ENCODE measurements around the gene PDZRN3. TPM values are rescaled to one million over a fixed set of nuclear protein-coding genes. Genes with fewer than 3 reads are reported as not detected.

The PDZRN3 gene
- total RNA-seq, 1 donor from 2014 or later, result 4.1 TPM

GRCh38 chr3:73385568-73385967, 239.2 kb downstream of the PDZRN3 start:
- H3K36me3 ChIP-seq (ENCODE audit: control insufficient read depth, insufficient read depth, low read length), result no peaks in the 10 kb centered on the region
- no peak for TF ChIP-seq CTCF (IDR thresholded peaks at IDR 0.05; ENCODE audit: insufficient read depth, low read length, poor library complexity, severe bottlenecking)
- H3K27me3 ChIP-seq (ENCODE audit: control insufficient read depth, insufficient read depth, low read length), result no peaks in the 10 kb centered on the region
- no peak for DNase-seq (ENCODE audit: low read depth)
- H3K4me3 ChIP-seq (ENCODE audit: low read depth, low read length), result no peak overlapping the region

- H3K27me3 ChIP-seq (ENCODE audit: control insufficient read depth, insufficient read depth, low read length), result no peaks in the 10 kb centered on the region
- no peak overlapping the region for H3K4me3 ChIP-seq (ENCODE audit: low read depth, low read length)
- H3K36me3 ChIP-seq (ENCODE audit: control insufficient read depth, insufficient read depth, low read length), result no peaks in the 10 kb centered on the region
- TF ChIP-seq CTCF (IDR thresholded peaks at IDR 0.05; ENCODE audit: insufficient read depth, low read length, poor library complexity, severe bottlenecking), result no peak
- no peak for DNase-seq (ENCODE audit: low read depth)
Measured at GRCh38 chr3:73384091-73384906, 240.4 kb downstream of the PDZRN3 start.

GRCh38 chr3:73383470-73384049, 241.2 kb downstream of the PDZRN3 start:
- TF ChIP-seq CTCF (IDR thresholded peaks at IDR 0.05; ENCODE audit: insufficient read depth, low read length, poor library complexity, severe bottlenecking), result no peak
- DNase-seq (ENCODE audit: low read depth), result no peak
- no peak overlapping the region for H3K4me3 ChIP-seq (ENCODE audit: low read depth, low read length)
- H3K27me3 ChIP-seq (ENCODE audit: control insufficient read depth, insufficient read depth, low read length), result no peaks in the 10 kb centered on the region
- no peaks in the 10 kb centered on the region for H3K36me3 ChIP-seq (ENCODE audit: control insufficient read depth, insufficient read depth, low read length)

- Histone ChIP-seq H3K4me3 (ENCODE audit: low read depth, low read length) (no peak overlapping the region), H3K36me3 (ENCODE audit: control insufficient read depth, insufficient read depth, low read length) (no peaks in the 10 kb centered on the region), H3K27me3 (ENCODE audit: control insufficient read depth, insufficient read depth, low read length) (no peaks in the 10 kb centered on the region)
- DNase-seq (ENCODE audit: low read depth), result no peak
- TF ChIP-seq CTCF (IDR thresholded peaks at IDR 0.05; ENCODE audit: insufficient read depth, low read length, poor library complexity, severe bottlenecking), result no peak
Measured at GRCh38 chr3:73381551-73381950, 243.2 kb downstream of the PDZRN3 start.

- H3K27me3 ChIP-seq (ENCODE audit: control insufficient read depth, insufficient read depth, low read length), result no peaks in the 10 kb centered on the region
- no peaks in the 10 kb centered on the region for H3K36me3 ChIP-seq (ENCODE audit: control insufficient read depth, insufficient read depth, low read length)
- no peak overlapping the region for H3K4me3 ChIP-seq (ENCODE audit: low read depth, low read length)
- TF ChIP-seq CTCF (IDR thresholded peaks at IDR 0.05; ENCODE audit: insufficient read depth, low read length, poor library complexity, severe bottlenecking), result no peak
- DNase-seq (ENCODE audit: low read depth), result no peak
Measured at GRCh38 chr3:73380735-73381532, 243.8 kb downstream of the PDZRN3 start.

Data from kidney epithelial cell (primary cell).